IPS-15b (cell line): ENCODE data around the gene SLC35D2.
A peak's percentile ranks its signal among the peaks of the same experiment; 100 is the strongest.

Experiments
- H3K27me3 ChIP-seq: one replicate; pipeline ENCODE4 v1.6.1; 2013; ENCODE audit warnings: low read length; ENCODE audit not compliant: control insufficient read depth, insufficient read depth
- H3K36me3 ChIP-seq: one replicate; pipeline ENCODE4 v1.6.1; 2013; ENCODE audit warnings: low read length; ENCODE audit not compliant: control insufficient read depth, insufficient read depth
- H3K4me1 ChIP-seq: one replicate; pipeline ENCODE4 v1.6.1; 2013; ENCODE audit warnings: mild to moderate bottlenecking, low read length; ENCODE audit not compliant: control insufficient read depth, insufficient read depth
- H3K4me3 ChIP-seq: one replicate; pipeline ENCODE4 v1.5.1; 2013; ENCODE audit warnings: low read depth, low read length
- H3K9ac ChIP-seq: one replicate; pipeline ENCODE4 v1.6.1; 2013; ENCODE audit warnings: low read depth, mild to moderate bottlenecking, low read length
- H3K9me3 ChIP-seq: one replicate; pipeline ENCODE4 v1.6.1; 2013; ENCODE audit warnings: mild to moderate bottlenecking, low read length; ENCODE audit not compliant: control insufficient read depth, insufficient read depth

SLC35D2 gene

GRCh38 chr9:96417661-96418082 lies 34.2 kb upstream of the SLC35D2 start:
- H3K27me3 ChIP-seq, result no peaks in the 10 kb centered on the region
- no peaks in the 10 kb centered on the region for H3K36me3 ChIP-seq
- H3K9ac ChIP-seq, result peak overlapping the region; percentile 61
- no peaks in the 10 kb centered on the region for H3K9me3 ChIP-seq
- peaks cover 15% of the 10 kb centered on the region for H3K4me1 ChIP-seq
- H3K4me3 ChIP-seq, result peak overlapping the region; percentile 72

GRCh38 chr9:96417051-96417586 lies 33.6 kb upstream of the SLC35D2 start:
- H3K9ac ChIP-seq, result peak overlapping the region; percentile 50
- no peaks in the 10 kb centered on the region for H3K9me3 ChIP-seq
- no peaks in the 10 kb centered on the region for H3K36me3 ChIP-seq
- peak overlapping the region; percentile 74 for H3K4me3 ChIP-seq
- no peaks in the 10 kb centered on the region for H3K27me3 ChIP-seq
- peaks cover 15% of the 10 kb centered on the region for H3K4me1 ChIP-seq

- H3K27me3 ChIP-seq, result no peaks in the 10 kb centered on the region
- H3K9ac ChIP-seq, result no peak overlapping the region
- no peak overlapping the region for H3K4me3 ChIP-seq
- peaks cover 6% of the 10 kb centered on the region for H3K4me1 ChIP-seq
- no peaks in the 10 kb centered on the region for H3K36me3 ChIP-seq
- H3K9me3 ChIP-seq, result no peaks in the 10 kb centered on the region
These were observed 30.1 kb upstream of the SLC35D2 start for GRCh38 chr9:96413302-96414221.

- no peaks in the 10 kb centered on the region for H3K36me3 ChIP-seq
These were observed 28.8 kb upstream of the SLC35D2 start for GRCh38 chr9:96412174-96412913.

GRCh38 chr9:96411129-96411838 lies 27.8 kb upstream of the SLC35D2 start:
- H3K36me3 ChIP-seq, result no peaks in the 10 kb centered on the region
- H3K27me3 ChIP-seq, result no peaks in the 10 kb centered on the region
- H3K4me1 ChIP-seq, result peaks cover 12% of the 10 kb centered on the region
- no peak overlapping the region for H3K9ac ChIP-seq
- no peaks in the 10 kb centered on the region for H3K9me3 ChIP-seq
- H3K4me3 ChIP-seq, result no peak overlapping the region

More at GRCh38 chr9:96412174-96412913, 28.8 kb upstream of the SLC35D2 start:
- Histone ChIP-seq H3K27me3 (no peaks in the 10 kb centered on the region), H3K4me3 (no peak overlapping the region), H3K9me3 (no peaks in the 10 kb centered on the region), H3K4me1 (peaks cover 11% of the 10 kb centered on the region), H3K9ac (no peak overlapping the region)

GRCh38 chr9:96408409-96409280 lies 25.1 kb upstream of the SLC35D2 start:
- no peak overlapping the region for H3K4me3 ChIP-seq
- no peak overlapping the region for H3K9ac ChIP-seq
- no peaks in the 10 kb centered on the region for H3K27me3 ChIP-seq
- no peaks in the 10 kb centered on the region for H3K9me3 ChIP-seq
- H3K36me3 ChIP-seq, result no peaks in the 10 kb centered on the region
- peaks cover 16% of the 10 kb centered on the region for H3K4me1 ChIP-seq

GRCh38 chr9:96400132-96400910 lies 16.8 kb upstream of the SLC35D2 start:
- no peak overlapping the region for H3K9ac ChIP-seq
- no peak overlapping the region for H3K4me3 ChIP-seq
- H3K9me3 ChIP-seq, result no peaks in the 10 kb centered on the region
- H3K27me3 ChIP-seq, result no peaks in the 10 kb centered on the region
- H3K4me1 ChIP-seq, result peaks cover 16% of the 10 kb centered on the region
- H3K36me3 ChIP-seq, result no peaks in the 10 kb centered on the region

GRCh38 chr9:96399325-96399633 lies 15.8 kb upstream of the SLC35D2 start:
- Histone ChIP-seq H3K9me3 (no peaks in the 10 kb centered on the region), H3K9ac (no peak overlapping the region), H3K4me1 (peaks cover 23% of the 10 kb centered on the region), H3K36me3 (no peaks in the 10 kb centered on the region), H3K27me3 (no peaks in the 10 kb centered on the region), H3K4me3 (no peak overlapping the region)

- H3K4me3 ChIP-seq, result no peak overlapping the region
- no peaks in the 10 kb centered on the region for H3K9me3 ChIP-seq
- peaks cover 23% of the 10 kb centered on the region for H3K4me1 ChIP-seq
- no peak overlapping the region for H3K9ac ChIP-seq
- H3K36me3 ChIP-seq, result no peaks in the 10 kb centered on the region
- H3K27me3 ChIP-seq, result no peaks in the 10 kb centered on the region
These were observed 15.2 kb upstream of the SLC35D2 start for GRCh38 chr9:96398582-96399324.

- no peak overlapping the region for H3K9ac ChIP-seq
- no peaks in the 10 kb centered on the region for H3K27me3 ChIP-seq
- H3K36me3 ChIP-seq, result peaks cover 13% of the 10 kb centered on the region
- no peak overlapping the region for H3K4me3 ChIP-seq
- H3K9me3 ChIP-seq, result no peaks in the 10 kb centered on the region
- peaks cover 23% of the 10 kb centered on the region for H3K4me1 ChIP-seq
These were observed 12.5 kb upstream of the SLC35D2 start for GRCh38 chr9:96395964-96396363.
